ENCODE results near the gene EHMT1. TPM values are rescaled to one million over a fixed set of nuclear protein-coding genes. Genes with fewer than 3 reads are reported as not detected.
"Not testable (repeated sequence)": the region's sequence is repeated elsewhere in the genome, so short reads cannot be mapped to it uniquely, and the experiment has no call there.

EHMT1 gene
- total and polyA plus RNA-seq, 9 of the 15 experiments (the other 6 are each of a cell fraction or from before 2014, with no cell fraction given): 2.2 to 76.0 (median 36.4) TPM

DNA sequence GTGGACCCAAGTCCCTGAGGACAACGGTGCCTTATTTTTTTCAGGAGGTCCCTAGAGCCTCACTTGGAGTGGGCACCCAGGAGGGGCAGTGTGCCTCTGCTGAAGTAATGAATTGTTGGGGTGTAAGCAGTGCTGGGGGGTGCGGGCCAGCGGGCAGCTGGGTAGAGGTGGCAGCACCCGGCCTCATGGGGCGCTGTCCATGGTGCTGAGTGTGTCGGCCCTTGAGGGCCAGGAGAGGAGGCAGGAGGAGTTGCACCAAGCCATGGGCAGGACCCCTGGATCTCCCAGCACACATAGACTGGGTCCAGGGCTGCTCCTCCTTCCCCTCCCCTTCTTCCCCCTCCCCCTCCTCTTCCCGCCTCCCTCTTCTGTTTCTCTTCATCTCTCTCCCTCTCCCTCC is 265.7 kb downstream of the EHMT1 start (continued):
- TF ChIP-seq PRMT5 (CRISPR knock-in tag; IDR thresholded peaks at IDR 0.05): peak; percentile 71; the same call in 1 of the 2 replicates

DNA sequence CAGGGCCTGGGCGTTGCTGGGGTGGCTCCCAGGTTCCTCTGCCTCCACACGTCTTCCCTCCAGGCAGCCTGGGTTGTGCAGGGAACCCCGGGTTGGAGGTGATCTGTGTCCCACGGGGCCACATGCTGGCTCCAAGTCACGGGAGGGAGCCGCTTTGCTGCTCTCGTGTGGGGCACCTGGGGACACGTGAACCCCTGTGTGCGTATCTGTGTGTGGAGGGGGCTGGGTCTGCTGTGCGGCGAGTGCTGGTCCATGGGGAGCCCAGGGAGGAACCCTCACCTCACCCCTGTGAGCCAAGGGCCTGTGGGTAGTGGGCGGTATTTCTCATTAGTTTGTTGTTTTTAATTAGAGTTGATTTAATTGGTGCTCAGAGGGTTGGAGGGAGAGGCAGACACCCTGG is 266.3 kb downstream of the EHMT1 start:
- H3K9me3 ChIP-seq (replicated peaks; ENCODE audit: control insufficient read depth, insufficient read depth, low read depth, low read length); H3K79me2 ChIP-seq (ENCODE audit: control insufficient read depth, insufficient read depth, low read length); intact Hi-C loops (cut with micrococcal nuclease); in situ Hi-C loops (cut with MboI); H3K36me3 ChIP-seq (ENCODE audit: control insufficient read depth, insufficient read depth, low read length); FAIRE-seq; H3K27ac ChIP-seq (ENCODE audit: extremely low read depth, low read depth, low read length); H2AFZ ChIP-seq (ENCODE audit: low read depth, low read length); H3K4me1 ChIP-seq (replicated peaks in 1 of 2; ENCODE audit: control insufficient read depth in 2 of 2, insufficient read depth in 2 of 2, low read length in 2 of 2); POLR2A ChIA-PET; H3K4me3 ChIP-seq; CTCF ChIA-PET (ENCODE audit: low intra/inter-chr PET ratio); H3K4me2 ChIP-seq (ENCODE audit: insufficient read depth, low read length); ATAC-seq; H3K9ac ChIP-seq (ENCODE audit: insufficient read depth in 1 of 2, low read depth in 2 of 2, low read length in 2 of 2); BruUV-seq (replicated peaks); H4K20me1 ChIP-seq (replicated peaks; ENCODE audit: control insufficient read depth, insufficient read depth, low read length); DNase-seq (ENCODE audit: extremely low read depth in 1 of 4, low spot score in 3 of 4); H3K9me1 ChIP-seq (ENCODE audit: control insufficient read depth, insufficient read depth, low read length): not testable (repeated sequence)
- WGBS (ENCODE audit: insufficient coverage, low coverage, missing lambda C conversion rate): 3% methylated on average over 5 of the region's 12 CpGs
- peaks cover 0 to 10% of the 10 kb centered on the region in 2 experiments; a peak in 1 of 5 replicates for H3K27me3 ChIP-seq (ENCODE audit: control insufficient read depth in 2 of 2, insufficient read depth in 2 of 2, low read length in 2 of 2)

MicroRNAs encoded within 50 kb of the gene (microRNA counts, 767-probe panel; counts per million panel counts)
- 870 counts per million, percentile 17 among the panel's probes with 10 or more counts for microRNA hsa-miR-602

Small RNAs within 50 kb of the gene (microRNA-seq; reads per million reads assigned to microRNA genes)
- gene MIR602 (ENCODE audit: borderline microRNAs expressed): 0.55 reads per million

Small RNAs within 50 kb of the gene (small RNA-seq; reads per million reads assigned to genes)
- gene MIR602: not detected
- gene RF00017: not detected

Other genes with a start within 250 kb of the EHMT1 start
Only the 7 nearest of the 9 such genes appear.
- gene ENTPD8, start 177.6 kb upstream of the EHMT1 start, total RNA-seq (2014; rRNA removed): 0.16 and 0.27 TPM in 2 replicates
- not detected in 2 replicates for gene ENTPD8, start 177.6 kb upstream of the EHMT1 start, total RNA-seq (2014; rRNA removed; fragmentation: Illumina TruSeq; extraction: Trizol)
- gene ENTPD8, start 177.6 kb upstream of the EHMT1 start, total RNA-seq (2015; rRNA removed; fragmentation: Illumina TruSeq; extraction: Trizol): 0.08 TPM in 1 of 2 replicates, not detected in the other
- gene ENTPD8, start 177.6 kb upstream of the EHMT1 start, total RNA-seq (2021): 0.13 and 0.18 TPM in 2 replicates
- gene ENTPD8, start 177.6 kb upstream of the EHMT1 start, polyA plus RNA-seq (2011; rRNA removed): 0.06 and 0.11 TPM in 2 replicates
- 0.07 TPM in 1 of 2 replicates, not detected in the other for gene ENTPD8, start 177.6 kb upstream of the EHMT1 start, polyA plus RNA-seq (2014; fragmentation: Illumina TruSeq; extraction: Trizol)
- not detected for gene ENTPD8, start 177.6 kb upstream of the EHMT1 start, polyA plus RNA-seq (2014; fragmentation: Nextera tagmentation; extraction: Ambion mirVana)
- gene ENTPD8, start 177.6 kb upstream of the EHMT1 start, polyA plus RNA-seq (2014; rRNA removed): 0.20 TPM in 1 of 2 replicates, not detected in the other
- gene NSMF, start 159.7 kb upstream of the EHMT1 start, total RNA-seq (2014; rRNA removed): 49.2 and 60.0 TPM in 2 replicates
- 24.4 and 29.3 TPM in 2 replicates for gene NSMF, start 159.7 kb upstream of the EHMT1 start, total RNA-seq (2014; rRNA removed; fragmentation: Illumina TruSeq; extraction: Trizol)
- gene NSMF, start 159.7 kb upstream of the EHMT1 start, total RNA-seq (2015; rRNA removed; fragmentation: Illumina TruSeq; extraction: Trizol): 28.2 and 29.1 TPM in 2 replicates
- gene NSMF, start 159.7 kb upstream of the EHMT1 start, total RNA-seq (2021): 72.0 and 74.5 TPM in 2 replicates
- gene NSMF, start 159.7 kb upstream of the EHMT1 start, polyA plus RNA-seq (2011; rRNA removed): 44.9 and 71.8 TPM in 2 replicates
- 26.4 and 44.1 TPM in 2 replicates for gene NSMF, start 159.7 kb upstream of the EHMT1 start, polyA plus RNA-seq (2014; fragmentation: Illumina TruSeq; extraction: Trizol)
- under 1 TPM; 0.20 to 0.42 TPM for gene NSMF, start 159.7 kb upstream of the EHMT1 start, polyA plus RNA-seq (2014; fragmentation: Nextera tagmentation; extraction: Ambion mirVana)
- gene NSMF, start 159.7 kb upstream of the EHMT1 start, polyA plus RNA-seq (2014; rRNA removed): 76.3 and 82.7 TPM in 2 replicates
- 0.14 and 0.45 TPM in 2 replicates for gene PNPLA7, start 68.6 kb upstream of the EHMT1 start, total RNA-seq (2014; rRNA removed)
- gene PNPLA7, start 68.6 kb upstream of the EHMT1 start, total RNA-seq (2014; rRNA removed; fragmentation: Illumina TruSeq; extraction: Trizol): 0.04 TPM in 1 of 2 replicates, not detected in the other
- 0.19 and 0.22 TPM in 2 replicates for gene PNPLA7, start 68.6 kb upstream of the EHMT1 start, total RNA-seq (2015; rRNA removed; fragmentation: Illumina TruSeq; extraction: Trizol)
- 0.58 and 0.75 TPM in 2 replicates for gene PNPLA7, start 68.6 kb upstream of the EHMT1 start, total RNA-seq (2021)
- 0.17 and 0.66 TPM in 2 replicates for gene PNPLA7, start 68.6 kb upstream of the EHMT1 start, polyA plus RNA-seq (2011; rRNA removed)
- 0.31 and 0.44 TPM in 2 replicates for gene PNPLA7, start 68.6 kb upstream of the EHMT1 start, polyA plus RNA-seq (2014; fragmentation: Illumina TruSeq; extraction: Trizol)
- under 1 TPM in 1 of 2 experiments, not detected in 1; 0.01 TPM for gene PNPLA7, start 68.6 kb upstream of the EHMT1 start, polyA plus RNA-seq (2014; fragmentation: Nextera tagmentation; extraction: Ambion mirVana)
- gene PNPLA7, start 68.6 kb upstream of the EHMT1 start, polyA plus RNA-seq (2014; rRNA removed): 0.78 and 0.85 TPM in 2 replicates
- 239 and 259 TPM in 2 replicates for gene MRPL41, start 67.1 kb upstream of the EHMT1 start, total RNA-seq (2014; rRNA removed)
- gene MRPL41, start 67.1 kb upstream of the EHMT1 start, total RNA-seq (2014; rRNA removed; fragmentation: Illumina TruSeq; extraction: Trizol): 9.2 and 11.6 TPM in 2 replicates
- 54.9 and 58.3 TPM in 2 replicates for gene MRPL41, start 67.1 kb upstream of the EHMT1 start, total RNA-seq (2015; rRNA removed; fragmentation: Illumina TruSeq; extraction: Trizol)
- 146 and 158 TPM in 2 replicates for gene MRPL41, start 67.1 kb upstream of the EHMT1 start, total RNA-seq (2021)
- 21.6 and 23.7 TPM in 2 replicates for gene MRPL41, start 67.1 kb upstream of the EHMT1 start, polyA plus RNA-seq (2011; rRNA removed)
- 10.4 and 32.9 TPM in 2 replicates for gene MRPL41, start 67.1 kb upstream of the EHMT1 start, polyA plus RNA-seq (2014; fragmentation: Illumina TruSeq; extraction: Trizol)
- 1 to 10 TPM; 2.6 to 4.1 TPM for gene MRPL41, start 67.1 kb upstream of the EHMT1 start, polyA plus RNA-seq (2014; fragmentation: Nextera tagmentation; extraction: Ambion mirVana)
- 184 and 216 TPM in 2 replicates for gene MRPL41, start 67.1 kb upstream of the EHMT1 start, polyA plus RNA-seq (2014; rRNA removed)
- 49.7 and 54.8 TPM in 2 replicates for gene DPH7, start 40.1 kb upstream of the EHMT1 start, total RNA-seq (2014; rRNA removed)
- 25.5 and 31.8 TPM in 2 replicates for gene DPH7, start 40.1 kb upstream of the EHMT1 start, total RNA-seq (2014; rRNA removed; fragmentation: Illumina TruSeq; extraction: Trizol)
- gene DPH7, start 40.1 kb upstream of the EHMT1 start, total RNA-seq (2015; rRNA removed; fragmentation: Illumina TruSeq; extraction: Trizol): 30.8 and 31.4 TPM in 2 replicates
- 53.0 and 54.0 TPM in 2 replicates for gene DPH7, start 40.1 kb upstream of the EHMT1 start, total RNA-seq (2021)
- 56.1 and 64.2 TPM in 2 replicates for gene DPH7, start 40.1 kb upstream of the EHMT1 start, polyA plus RNA-seq (2011; rRNA removed)
- 37.1 and 41.3 TPM in 2 replicates for gene DPH7, start 40.1 kb upstream of the EHMT1 start, polyA plus RNA-seq (2014; fragmentation: Illumina TruSeq; extraction: Trizol)
- gene DPH7, start 40.1 kb upstream of the EHMT1 start, polyA plus RNA-seq (2014; fragmentation: Nextera tagmentation; extraction: Ambion mirVana): 10 to 100 TPM; 13.9 to 21.4 TPM
- gene DPH7, start 40.1 kb upstream of the EHMT1 start, polyA plus RNA-seq (2014; rRNA removed): 65.5 and 68.6 TPM in 2 replicates
- gene ZMYND19, start 28.5 kb upstream of the EHMT1 start, total RNA-seq (2014; rRNA removed): 71.7 and 91.1 TPM in 2 replicates
- 25.8 and 29.0 TPM in 2 replicates for gene ZMYND19, start 28.5 kb upstream of the EHMT1 start, total RNA-seq (2014; rRNA removed; fragmentation: Illumina TruSeq; extraction: Trizol)
- gene ZMYND19, start 28.5 kb upstream of the EHMT1 start, total RNA-seq (2015; rRNA removed; fragmentation: Illumina TruSeq; extraction: Trizol): 53.8 and 54.1 TPM in 2 replicates
- 80.9 and 86.7 TPM in 2 replicates for gene ZMYND19, start 28.5 kb upstream of the EHMT1 start, total RNA-seq (2021)
- gene ZMYND19, start 28.5 kb upstream of the EHMT1 start, polyA plus RNA-seq (2011; rRNA removed): 38.8 and 44.0 TPM in 2 replicates
- 33.6 and 44.3 TPM in 2 replicates for gene ZMYND19, start 28.5 kb upstream of the EHMT1 start, polyA plus RNA-seq (2014; fragmentation: Illumina TruSeq; extraction: Trizol)
- gene ZMYND19, start 28.5 kb upstream of the EHMT1 start, polyA plus RNA-seq (2014; fragmentation: Nextera tagmentation; extraction: Ambion mirVana): 1 to 10 TPM; 1.0 to 2.4 TPM
- gene ZMYND19, start 28.5 kb upstream of the EHMT1 start, polyA plus RNA-seq (2014; rRNA removed): 71.0 and 71.7 TPM in 2 replicates
- gene ARRDC1, start 13.3 kb upstream of the EHMT1 start, total RNA-seq (2014; rRNA removed): 33.7 and 37.2 TPM in 2 replicates
- 4.1 and 5.8 TPM in 2 replicates for gene ARRDC1, start 13.3 kb upstream of the EHMT1 start, total RNA-seq (2014; rRNA removed; fragmentation: Illumina TruSeq; extraction: Trizol)
- 10.4 and 14.9 TPM in 2 replicates for gene ARRDC1, start 13.3 kb upstream of the EHMT1 start, total RNA-seq (2015; rRNA removed; fragmentation: Illumina TruSeq; extraction: Trizol)
- gene ARRDC1, start 13.3 kb upstream of the EHMT1 start, total RNA-seq (2021): 32.2 and 32.5 TPM in 2 replicates
- gene ARRDC1, start 13.3 kb upstream of the EHMT1 start, polyA plus RNA-seq (2011; rRNA removed): 24.5 and 34.0 TPM in 2 replicates
- gene ARRDC1, start 13.3 kb upstream of the EHMT1 start, polyA plus RNA-seq (2014; fragmentation: Illumina TruSeq; extraction: Trizol): 18.6 and 24.3 TPM in 2 replicates
- under 1 TPM; 0.21 to 0.63 TPM for gene ARRDC1, start 13.3 kb upstream of the EHMT1 start, polyA plus RNA-seq (2014; fragmentation: Nextera tagmentation; extraction: Ambion mirVana)
- 45.3 and 47.0 TPM in 2 replicates for gene ARRDC1, start 13.3 kb upstream of the EHMT1 start, polyA plus RNA-seq (2014; rRNA removed)